H1 (cell line): ENCODE measurements around the gene LHFPL2. TPM values are rescaled to one million over a fixed set of nuclear protein-coding genes. Genes with fewer than 3 reads are reported as not detected.

Experiments used
- CTCF ChIA-PET: fragments of 300-600 bp; sonication (Branson Sonifier 250); formaldehyde crosslinking; loops from one replicate; lab custom pipeline; 2021; ENCODE audit not compliant: partially characterized antibody; lab: Charles Lee
- POLR2A ChIA-PET: fragments of 300-600 bp; sonication (Branson Sonifier 250); formaldehyde crosslinking; loops from one replicate; lab custom pipeline; 2021; ENCODE audit warnings: inconsistent platforms; ENCODE audit not compliant: partially characterized antibody; lab: Charles Lee
- DNase-seq, 2 experiments: peaks; one replicate each; pipeline versions ENCODE4 v3.0.0 to v3.0.0-alpha.2; 2010 to 2022; ENCODE audit warnings: low spot score in 2 of 2, low read depth in 1 of 2, mixed read lengths in 1 of 2
- FAIRE-seq: peaks from 2 replicates; lab custom pipeline; 2011; peaks lifted over from hg19 to GRCh38; lab: Jason Lieb, UNC
- H2AFZ ChIP-seq: 2 replicates; pipeline ENCODE4 v1.8.1; 2012; ENCODE audit warnings: low read length, inconsistent platforms
- H2AK5ac ChIP-seq: 2 replicates; pipeline ENCODE4 v1.6.1; 2013; ENCODE audit warnings: low read depth, low read length
- H2BK120ac ChIP-seq: replicated peaks from 2 replicates; pipeline ENCODE3; 2013; ENCODE audit warnings: low read depth, low read length, inconsistent platforms
- H2BK12ac ChIP-seq: 2 replicates; pipeline ENCODE4 v1.6.1; 2013; ENCODE audit warnings: low read depth, low read length
- H2BK15ac ChIP-seq: 2 replicates; pipeline ENCODE4 v1.6.1; 2013; ENCODE audit warnings: low read length
- H2BK20ac ChIP-seq: 2 replicates; pipeline ENCODE4 v1.6.1; 2013; ENCODE audit warnings: low read length
- H2BK5ac ChIP-seq: 2 replicates; pipeline ENCODE4 v1.6.1; 2013; ENCODE audit warnings: low read depth, low read length
- H3K14ac ChIP-seq: 2 replicates; pipeline ENCODE4 v1.6.1; 2013; ENCODE audit warnings: inconsistent platforms; ENCODE audit not compliant: insufficient read length
- H3K18ac ChIP-seq: 2 replicates; pipeline ENCODE4 v1.6.1; 2013; ENCODE audit warnings: low read length; ENCODE audit errors: extremely low read depth
- H3K23ac ChIP-seq: 2 replicates; pipeline ENCODE4 v1.6.1; 2013; ENCODE audit warnings: inconsistent platforms; ENCODE audit not compliant: insufficient read length
- H3K23me2 ChIP-seq: 2 replicates; pipeline ENCODE4 v1.6.1; 2013; ENCODE audit warnings: low read depth, low read length
- H3K27ac ChIP-seq: 2 replicates; pipeline ENCODE4 v1.6.1; 2011; ENCODE audit warnings: low read depth, low read length, inconsistent platforms
- H3K27me3 ChIP-seq, 4 experiments: replicated peaks in 1 of 4; 1 replicate in 1 of 4; 2 replicates in 3 of 4; pipeline versions ENCODE4 v1.6.1 to v1.8.1; 2011 to 2013; ENCODE audit warnings: low read length in 3 of 4, mild to moderate bottlenecking in 3 of 4, inconsistent platforms in 2 of 4, mixed read lengths in 2 of 4, moderate library complexity in 1 of 4; ENCODE audit not compliant: control insufficient read depth in 3 of 4, insufficient read depth in 3 of 4; ENCODE audit errors: extremely low read depth in 1 of 4
- H3K36me3 ChIP-seq, 4 experiments: 2 replicates each; pipeline versions ENCODE4 v1.6.1 to v1.8.1; 2011 to 2013; ENCODE audit warnings: mild to moderate bottlenecking in 4 of 4, low read length in 3 of 4, moderate library complexity in 2 of 4, control low read depth in 1 of 4, inconsistent platforms in 1 of 4; ENCODE audit not compliant: insufficient read depth in 4 of 4, control insufficient read depth in 2 of 4
- H3K4ac ChIP-seq: replicated peaks from 2 replicates; pipeline ENCODE3; 2013; ENCODE audit warnings: low read length, low read depth, mixed read lengths, inconsistent platforms; ENCODE audit not compliant: insufficient read length
- H3K4me1 ChIP-seq, 4 experiments: replicated peaks in 1 of 4; 1 replicate in 1 of 4; 2 replicates in 3 of 4; pipeline versions ENCODE4 v1.6.1 to v1.8.1; 2011 to 2013; ENCODE audit warnings: low read length in 3 of 4, inconsistent platforms in 2 of 4, mixed read lengths in 1 of 4; ENCODE audit not compliant: insufficient read depth in 4 of 4, control insufficient read depth in 3 of 4
- H3K4me2 ChIP-seq, 2 experiments: 2 replicates each; pipeline versions ENCODE4 v1.6.1 to v1.8.1; 2011 to 2013; ENCODE audit warnings: low read depth in 2 of 2, low read length in 2 of 2, control low read depth in 1 of 2, inconsistent platforms in 1 of 2, mild to moderate bottlenecking in 1 of 2; ENCODE audit not compliant: insufficient read depth in 1 of 2
- H3K4me3 ChIP-seq, 4 experiments: fragments of 200-600, 300-600 bp in 1 of 4; sonication (generic), shearing (Covaris generic), sonication (Bioruptor Twin) in 1 of 4; 2 replicates each; pipeline versions ENCODE4 v1.5.1 to v1.8.1; 2011 to 2016; ENCODE audit warnings: low read length in 4 of 4, low read depth in 3 of 4, control low read depth in 2 of 4, inconsistent platforms in 2 of 4, mild to moderate bottlenecking in 2 of 4, mixed read lengths in 1 of 4, moderate library complexity in 1 of 4; ENCODE audit not compliant: insufficient read depth in 2 of 4; ENCODE audit errors: extremely low read depth in 1 of 4
- H3K56ac ChIP-seq: replicated peaks from 2 replicates; pipeline ENCODE3; 2013; ENCODE audit warnings: low read depth, mild to moderate bottlenecking, mixed read lengths, low read length, inconsistent platforms; ENCODE audit not compliant: insufficient read length
- H3K79me1 ChIP-seq: 2 replicates; pipeline ENCODE4 v1.6.1; 2013; ENCODE audit warnings: low read depth, low read length, control low read depth
- H3K79me2 ChIP-seq, 2 experiments: 2 replicates each; pipeline versions ENCODE4 v1.6.1 to v1.8.1; 2012 to 2013; ENCODE audit warnings: low read length in 2 of 2, mild to moderate bottlenecking in 2 of 2, inconsistent platforms in 1 of 2; ENCODE audit not compliant: insufficient read depth in 2 of 2, control insufficient read depth in 1 of 2
- H3K9ac ChIP-seq, 4 experiments: replicated peaks in 1 of 4; 1 replicate in 1 of 4; 2 replicates in 3 of 4; pipeline versions ENCODE4 v1.6.1 to v1.8.1; 2011 to 2013; ENCODE audit warnings: low read depth in 3 of 4, low read length in 3 of 4, control low read depth in 2 of 4, mild to moderate bottlenecking in 2 of 4, moderate library complexity in 2 of 4, inconsistent platforms in 1 of 4; ENCODE audit errors: extremely low read depth in 1 of 4
- H3K9me3 ChIP-seq, 2 experiments: 2 replicates each; pipeline versions ENCODE4 v1.6.1 to v1.8.1; 2012 to 2013; ENCODE audit warnings: mild to moderate bottlenecking in 2 of 2, moderate library complexity in 2 of 2, control low read depth in 1 of 2, inconsistent platforms in 1 of 2, low read depth in 1 of 2, low read length in 1 of 2, mixed read lengths in 1 of 2; ENCODE audit not compliant: insufficient read depth in 2 of 2
- H4K20me1 ChIP-seq, 2 experiments: replicated peaks in 1 of 2; 2 replicates each; pipeline versions ENCODE3 to v1.8.1; 2011 to 2013; ENCODE audit warnings: inconsistent platforms in 2 of 2, low read length in 2 of 2, mild to moderate bottlenecking in 1 of 2; ENCODE audit not compliant: insufficient read depth in 2 of 2, control insufficient read depth in 1 of 2
- H4K5ac ChIP-seq: 2 replicates; pipeline ENCODE4 v1.6.1; 2013; ENCODE audit warnings: low read length, low read depth, mixed read lengths, inconsistent platforms; ENCODE audit not compliant: insufficient read length
- H4K8ac ChIP-seq: 2 replicates; pipeline ENCODE4 v1.8.0; 2013; ENCODE audit warnings: mild to moderate bottlenecking, moderate library complexity, low read length, inconsistent platforms; ENCODE audit not compliant: insufficient read depth; ENCODE audit errors: extremely low read depth
- H4K91ac ChIP-seq: replicated peaks from 2 replicates; pipeline ENCODE3; 2013; ENCODE audit warnings: low read length, mixed read lengths, inconsistent platforms; ENCODE audit not compliant: insufficient read length
- BACH1 ChIP-seq: IDR thresholded peaks from 2 replicates; pipeline ENCODE4 v1.6.1; 2012; ENCODE audit warnings: low read length, improper control_type of control experiment
- BCL11A ChIP-seq, 2 experiments: IDR thresholded peaks; one replicate each; pipeline ENCODE4 v1.6.1; 2011; ENCODE audit warnings: low read depth in 2 of 2, low read length in 2 of 2, mild to moderate bottlenecking in 2 of 2
- EZH2 ChIP-seq: fragments of 200-600 bp; sonication (generic); IDR thresholded peaks from 2 replicates; pipeline ENCODE4 v1.7.1; 2012; ENCODE audit warnings: low read depth, mild to moderate bottlenecking, moderate library complexity, low read length, inconsistent platforms; ENCODE audit not compliant: severe bottlenecking
- POLR2A ChIP-seq, 2 experiments: IDR thresholded peaks; 1 replicate in 1 of 2; 2 replicates in 1 of 2; pipeline ENCODE4 v1.6.1; 2011; ENCODE audit warnings: low read depth in 2 of 2, low read length in 2 of 2, mild to moderate bottlenecking in 2 of 2; ENCODE audit errors: control extremely low read depth in 1 of 2
- RFX5 ChIP-seq: IDR thresholded peaks from 2 replicates; pipeline ENCODE4 v1.6.1; 2011; ENCODE audit warnings: low read depth, low read length, improper control_type of control experiment, borderline replicate concordance
- RXRA ChIP-seq: IDR thresholded peaks from 2 replicates; pipeline ENCODE4 v1.6.1; 2011; ENCODE audit warnings: low read depth, mild to moderate bottlenecking, low read length, moderate library complexity; ENCODE audit not compliant: insufficient read depth
- WGBS, 2 experiments: shearing (Covaris generic) in 1 of 2; methylation state at CpG; one replicate each; pipeline versions ENCODE4 v1.1.6 to v1.1.7; 2013 to 2015; ENCODE audit warnings: low lambda C conversion rate in 2 of 2, mixed read lengths in 2 of 2, inconsistent platforms in 1 of 2, low coverage in 1 of 2, missing lambda C conversion rate in 1 of 2; ENCODE audit not compliant: insufficient replicate concordance in 2 of 2, insufficient coverage in 1 of 2, insufficient read length in 1 of 2; ENCODE audit errors: extremely low coverage in 1 of 2, missing lambda C conversion rate in 1 of 2; 5-methylcytosine and 5-hydroxymethylcytosine counted together
- polyA plus RNA-seq, 7 experiments: library from polyadenylated mRNA; depleted of rRNA in 3 of 7; stranded (reverse) in 5 of 7; unstranded in 2 of 7; fragments of >200 nt in 5 of 7; fragments of 200-250 nt in 2 of 7; gene quantifications; 1 replicate in 5 of 7; 2 replicates in 1 of 7; 4 replicates in 1 of 7; pipeline versions ENCODE4 v1.2.1 to v1.2.3, GENCODE V29; 2011 to 2013; ENCODE audit warnings: missing spikeins in 2 of 7, mixed read lengths in 2 of 7
- total RNA-seq: library from RNA; stranded (reverse); fragmentation: NEBNext Ultra II Directional; extraction: Animal tissue kit (Norgen Biotek cat#: 25700); gene quantifications from 2 replicates; pipeline ENCODE4 v1.2.1, GENCODE V29; 2021

Gene LHFPL2
- total and polyA plus RNA-seq, 2 of the 8 experiments (the other 6 are each of a cell fraction or from before 2014, with no cell fraction given): 9.6 to 43.0 TPM

- no peak overlapping the region for H3K18ac ChIP-seq
- no peak overlapping the region for H3K4me3 ChIP-seq
- no peak for TF ChIP-seq POLR2A (IDR thresholded peaks at IDR 0.05; ENCODE audit: control extremely low read depth in 1 of 2, low read depth in 2 of 2, low read length in 2 of 2)
- TF ChIP-seq RXRA: no peak
- TF ChIP-seq BCL11A (IDR thresholded peaks at IDR 0.05; ENCODE audit: low read depth in 2 of 2, low read length in 2 of 2): no peak
- TF ChIP-seq RFX5: no peak
- no peak for TF ChIP-seq EZH2
- no peak for TF ChIP-seq BACH1
- TF ChIP-seq, all 59 proteins: peak for 0
- ChIA-PET CTCF (interaction anchor here (1.2 kb wide), 1 partner anchor 28 kb away, joined by 3 read pairs; no protein-coding TSS in a partner anchor), POLR2A (no interaction called here)
- Histone ChIP-seq H4K20me1 (no peaks in the 10 kb centered on the region), H3K4ac (no peak overlapping the region), H3K14ac (no peak overlapping the region), H3K56ac (no peak overlapping the region), H2BK5ac (no peak overlapping the region), H3K79me2 (peaks cover 0 to 21% of the 10 kb centered on the region in 2 experiments; a peak in 2 of 4 replicates), H3K79me1 (peaks cover 2% of the 10 kb centered on the region; the same call in 1 of the 2 replicates), H3K23me2 (no peaks in the 10 kb centered on the region; the same call in 1 of the 2 replicates), H3K4me2 (no peak overlapping the region), H2AK5ac (no peak overlapping the region), H2BK12ac (no peak overlapping the region), H2BK120ac (no peak overlapping the region), H4K91ac (no peak overlapping the region), H4K8ac (no peak overlapping the region), H3K9ac (no peak overlapping the region), H3K27ac (no peak overlapping the region), H3K23ac (no peak overlapping the region), H2BK20ac (no peak overlapping the region), H3K4me1 (peaks cover 2 to 20% (median 16%) of the 10 kb centered on the region in 4 experiments), H2BK15ac (no peak overlapping the region), H3K9me3 (peaks cover 0 to 5% of the 10 kb centered on the region in 2 experiments; a peak in 2 of 4 replicates), H2AFZ (no peak overlapping the region), H4K5ac (no peak overlapping the region), H3K36me3 (peaks cover 0 to 5% (median 0%) of the 10 kb centered on the region in 4 experiments; a peak in 1 of 8 replicates), H3K27me3 (no peaks in the 10 kb centered on the region)
- DNase-seq: no peak
- WGBS, 2 experiments: 96% methylated on average over 5 of the region's 5 CpGs; no CpG with 5 or more reads in 1 of the 2 experiments
- no peak for FAIRE-seq
Observed at GRCh38 chr5:78547183-78547582, 101.4 kb downstream of the LHFPL2 start.
